ENCODE results near the gene NSMF.

GRCh38 chr9:137464291-137464999 lies 5.3 kb upstream of the NSMF start:
- TF ChIP-seq CTCF (conservative IDR thresholded peaks at IDR 0.05; ENCODE audit: low read depth, low read length) (no peak), EZH2 (IDR thresholded peaks at IDR 0.05; ENCODE audit: borderline replicate concordance, low read depth, low read length, poor library complexity, severe bottlenecking) (no peak)
